Activated gamma-delta T cell treated with anti-CD3 and anti-CD28 coated beads, Interleukin-2, amount 50 U/mL, for 16 hours (primary cell): Measurements from ENCODE around the gene TUB.

Experiments
- DNase-seq: peaks from one replicate; pipeline ENCODE4 v3.0.0-alpha.2; 2020; ENCODE audit warnings: low read depth

TUB gene

DNA sequence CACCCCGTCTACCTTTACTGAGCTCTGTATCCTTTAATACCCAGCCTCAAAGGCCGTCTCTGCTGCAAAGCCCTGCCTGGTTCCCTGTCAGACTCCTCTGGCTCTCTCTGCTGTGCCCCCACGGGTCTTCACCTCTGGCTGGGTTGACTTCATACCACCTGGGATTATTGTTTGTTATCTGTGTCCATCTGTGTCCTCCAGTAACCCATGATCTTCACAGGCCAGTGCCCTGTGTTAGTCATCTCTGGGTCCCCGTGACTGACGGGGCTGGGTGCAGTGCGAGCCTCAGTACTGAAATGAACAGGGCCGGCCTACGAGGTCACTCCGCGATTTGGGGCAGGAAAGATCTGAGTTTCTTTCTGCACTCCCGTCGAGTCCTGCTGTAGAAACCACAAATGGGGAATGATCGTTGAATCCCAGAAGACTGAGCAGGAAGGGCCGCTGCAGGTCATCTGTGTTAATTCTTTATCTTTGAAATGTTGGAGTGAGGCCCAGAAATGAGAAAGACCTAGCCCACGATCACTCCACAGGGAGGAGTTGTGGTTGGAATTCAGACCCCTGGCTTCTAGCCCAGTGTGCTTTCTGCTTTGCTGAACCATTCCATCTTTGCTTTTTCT is 12.3 kb upstream of the TUB start:
- no peak for DNase-seq

DNA sequence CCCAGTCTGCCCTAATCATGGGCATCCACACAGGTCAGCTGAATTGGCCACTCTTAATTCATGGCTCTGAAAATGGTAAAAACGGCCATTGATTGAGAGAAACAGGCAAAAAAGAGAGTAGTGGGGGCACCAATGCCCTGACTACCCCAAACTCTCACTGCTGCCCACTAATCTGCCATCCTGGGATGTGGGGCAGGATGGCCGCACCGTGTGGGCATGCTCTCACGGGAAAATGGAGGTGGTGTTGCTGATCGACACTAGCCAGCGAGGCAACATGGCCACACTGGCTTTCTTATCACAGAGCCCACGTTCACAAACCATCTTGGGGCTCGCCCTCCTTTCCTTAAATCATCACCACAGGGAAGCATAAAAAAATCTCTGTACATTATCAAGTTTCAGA is 11.2 kb upstream of the TUB start:
- no peak for DNase-seq

DNA sequence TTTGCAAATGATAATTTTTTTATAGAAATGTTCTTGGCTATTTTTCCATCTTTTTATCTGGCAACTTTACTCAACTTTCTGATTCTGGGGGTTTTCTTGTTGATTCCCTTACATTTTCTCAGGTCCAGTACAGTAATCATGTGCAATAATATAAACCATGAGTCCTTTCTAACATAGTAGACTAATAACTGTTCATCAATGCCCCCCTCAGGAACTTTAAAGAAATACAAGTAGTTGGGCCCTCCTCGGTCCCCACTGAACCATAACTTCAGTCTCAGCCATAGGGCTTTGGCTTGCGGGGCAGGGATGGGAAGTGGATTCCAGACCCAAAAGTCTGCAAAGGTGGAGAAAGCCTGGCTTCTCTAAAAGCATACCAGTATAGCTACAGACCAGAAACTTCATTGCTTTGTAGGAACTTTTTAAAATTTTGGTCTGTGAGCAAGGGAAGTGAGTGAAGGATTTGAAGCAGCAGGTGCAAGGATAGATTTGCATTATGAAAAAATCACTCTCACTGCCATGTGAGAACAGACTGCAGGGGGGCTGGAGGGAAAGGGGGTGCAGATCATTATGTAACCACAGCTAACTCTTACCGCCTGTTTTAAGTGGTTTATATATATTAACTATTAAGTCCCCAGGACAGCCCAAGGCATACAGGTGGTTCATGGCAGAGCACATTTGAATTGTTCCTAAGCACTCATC is 10.4 kb upstream of the TUB start:
- no peak for DNase-seq

DNA sequence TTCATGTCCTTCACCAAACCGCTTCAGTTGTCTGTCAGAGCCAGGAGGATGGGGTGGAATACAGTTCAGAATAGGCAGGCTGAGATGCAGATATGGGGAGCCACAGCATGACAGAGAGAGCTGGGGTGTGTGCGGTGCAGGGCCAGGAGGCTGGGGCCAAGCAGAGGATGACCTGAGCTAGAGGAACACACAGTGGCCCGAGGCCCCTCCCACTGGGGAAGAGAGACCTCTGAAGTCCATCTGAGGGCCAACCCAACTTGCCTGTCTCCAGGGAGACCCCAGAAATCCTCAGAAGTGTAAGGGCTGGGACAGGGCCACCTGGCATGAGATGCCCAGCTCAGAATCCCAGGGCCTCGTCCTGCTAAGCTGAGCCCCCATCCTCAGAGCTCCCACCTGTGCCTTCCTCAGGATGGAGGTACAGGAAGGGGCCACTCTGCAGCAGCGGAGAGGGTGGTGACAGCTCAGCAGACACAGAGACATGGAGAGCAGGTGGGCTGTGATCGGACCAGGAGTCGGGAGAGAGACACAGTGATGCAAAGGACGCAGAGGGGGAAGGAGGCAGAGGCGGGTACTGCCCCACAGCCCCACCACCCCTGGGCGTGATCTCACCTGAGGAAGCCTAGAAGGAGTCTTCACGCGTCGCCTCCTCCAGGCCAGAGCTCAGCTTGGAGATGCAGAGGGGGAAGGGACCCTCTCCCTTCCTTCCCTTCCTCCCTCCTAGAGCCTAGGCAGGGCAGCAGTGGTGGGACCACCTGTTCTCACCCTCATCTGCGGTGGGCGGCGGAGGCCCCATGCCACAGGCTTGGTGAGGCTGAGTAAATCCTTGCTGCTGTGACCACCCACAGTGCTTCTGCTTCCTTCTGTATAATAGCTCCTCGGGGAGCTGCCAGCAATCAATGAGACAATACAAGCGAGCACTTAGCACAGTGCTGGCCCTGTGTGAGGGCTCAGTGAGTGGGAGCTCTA is 9.1 kb upstream of the TUB start:
- no peak for DNase-seq

DNA sequence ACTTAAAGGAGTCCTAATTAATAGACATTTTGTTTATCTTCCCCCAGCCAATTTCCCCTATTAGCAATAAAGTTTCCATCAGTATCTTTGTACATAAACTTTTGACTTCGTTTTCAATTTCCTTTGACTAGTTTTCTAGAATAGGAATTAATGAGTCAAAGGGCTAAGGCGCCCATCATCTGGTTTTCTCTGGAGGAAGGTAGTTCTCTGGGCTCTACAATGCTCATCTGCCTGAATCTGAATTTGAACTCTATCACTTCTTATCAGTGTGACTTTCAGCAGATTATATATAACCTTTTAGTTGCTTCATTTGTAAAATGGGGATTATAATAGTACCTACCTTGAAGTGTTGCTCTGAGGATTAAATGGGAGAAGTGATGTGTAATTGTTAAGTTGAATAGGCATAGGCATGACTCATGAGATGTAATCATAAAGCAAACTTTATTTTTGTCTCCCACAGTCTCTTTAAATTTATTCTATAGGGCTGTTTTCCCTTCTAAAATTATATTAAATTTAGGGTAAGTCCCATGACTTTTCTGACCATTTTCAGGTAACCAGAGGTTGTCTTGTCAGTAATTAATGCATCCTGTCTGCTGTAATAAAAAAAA is 5.8 kb upstream of the TUB start:
- no peak for DNase-seq

DNA sequence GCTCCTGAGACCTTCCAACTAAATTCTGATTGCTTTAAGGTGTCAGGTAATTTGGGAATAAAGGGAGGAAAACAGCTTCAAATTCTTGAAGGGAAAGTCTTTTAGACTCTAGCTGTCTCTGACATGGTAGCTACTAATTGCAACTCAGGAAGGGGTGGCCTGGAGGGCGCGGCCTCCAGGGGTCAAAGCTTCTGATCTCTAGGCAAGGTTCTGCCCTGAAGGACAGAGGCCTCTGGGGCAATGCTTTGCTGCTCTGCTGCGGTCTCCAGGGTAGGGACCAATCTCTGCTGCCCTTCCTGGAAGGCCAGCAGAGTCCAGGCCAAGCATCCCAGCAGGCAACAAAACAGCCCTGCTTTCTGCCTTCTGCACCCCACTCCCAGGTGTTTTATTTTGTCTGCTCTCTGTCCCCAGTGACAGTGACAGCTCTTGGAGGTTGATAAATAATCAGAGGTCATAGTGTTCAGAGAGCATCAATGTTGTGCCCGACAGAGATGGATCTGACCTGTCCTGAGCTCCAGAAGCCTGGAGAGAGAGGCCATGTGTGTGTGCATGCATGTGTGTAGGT is 1.8 kb upstream of the TUB start:
- no peak for DNase-seq

DNA sequence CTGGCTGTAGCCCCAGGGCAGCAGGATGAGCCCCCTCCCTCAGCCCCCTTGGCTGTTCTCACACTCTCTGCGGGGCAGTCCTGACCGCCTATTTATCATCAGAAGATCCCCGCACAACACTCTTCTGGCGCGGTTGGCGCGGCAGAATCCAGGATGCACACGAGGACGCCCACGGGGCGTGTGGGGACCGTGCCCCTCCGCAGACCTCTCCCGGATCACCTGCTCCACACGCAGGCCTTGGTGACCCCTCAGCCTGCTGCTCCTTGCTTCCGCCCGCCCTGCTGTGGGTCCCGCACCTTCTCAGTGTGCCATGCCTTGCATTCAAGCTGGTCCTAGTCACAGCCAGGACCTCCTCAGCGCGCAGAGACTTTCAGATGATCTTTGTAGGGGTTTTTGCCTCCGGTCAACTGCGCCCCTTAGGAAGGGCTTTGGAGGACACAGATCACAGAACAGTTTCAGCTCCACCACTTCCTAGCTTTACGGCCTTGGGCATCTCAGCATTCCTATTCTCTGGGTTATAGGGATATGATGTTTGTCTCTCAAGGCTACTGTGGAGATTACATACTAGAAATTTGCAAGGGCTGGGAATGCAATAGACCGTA is 841 bp upstream of the TUB start:
- DNase-seq, result no peak

DNA sequence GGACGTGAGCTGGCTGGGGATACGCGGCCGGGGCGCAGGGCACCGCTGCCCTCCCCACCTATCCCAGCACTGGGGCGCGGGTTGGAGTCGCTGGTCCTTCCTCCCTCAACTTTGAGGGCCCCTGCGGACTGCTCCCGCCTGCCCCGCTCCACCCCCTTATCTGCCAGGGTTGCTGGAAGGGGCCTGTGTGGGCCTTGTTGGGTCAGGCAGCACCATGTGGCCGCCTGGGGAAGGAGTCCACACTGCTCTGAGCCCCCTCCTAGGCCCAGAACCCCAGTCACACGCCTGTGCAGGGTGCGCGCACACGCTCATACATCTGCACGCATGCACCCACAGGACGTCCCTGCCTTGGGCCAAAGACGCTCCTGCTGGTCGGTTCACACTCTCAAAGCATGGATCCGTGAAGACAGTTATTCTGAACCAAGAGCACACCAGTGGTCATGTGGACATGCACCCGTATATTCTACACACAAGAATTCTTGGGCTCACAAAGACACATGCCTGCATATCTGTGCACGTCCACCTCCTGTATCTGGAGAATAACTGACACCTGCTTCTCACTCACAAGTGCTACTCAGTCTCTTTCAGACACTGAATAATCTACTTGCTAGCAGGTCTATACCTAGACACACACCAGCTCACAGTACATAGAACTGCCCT is 710 bp downstream of the TUB start:
- no peak for DNase-seq

DNA sequence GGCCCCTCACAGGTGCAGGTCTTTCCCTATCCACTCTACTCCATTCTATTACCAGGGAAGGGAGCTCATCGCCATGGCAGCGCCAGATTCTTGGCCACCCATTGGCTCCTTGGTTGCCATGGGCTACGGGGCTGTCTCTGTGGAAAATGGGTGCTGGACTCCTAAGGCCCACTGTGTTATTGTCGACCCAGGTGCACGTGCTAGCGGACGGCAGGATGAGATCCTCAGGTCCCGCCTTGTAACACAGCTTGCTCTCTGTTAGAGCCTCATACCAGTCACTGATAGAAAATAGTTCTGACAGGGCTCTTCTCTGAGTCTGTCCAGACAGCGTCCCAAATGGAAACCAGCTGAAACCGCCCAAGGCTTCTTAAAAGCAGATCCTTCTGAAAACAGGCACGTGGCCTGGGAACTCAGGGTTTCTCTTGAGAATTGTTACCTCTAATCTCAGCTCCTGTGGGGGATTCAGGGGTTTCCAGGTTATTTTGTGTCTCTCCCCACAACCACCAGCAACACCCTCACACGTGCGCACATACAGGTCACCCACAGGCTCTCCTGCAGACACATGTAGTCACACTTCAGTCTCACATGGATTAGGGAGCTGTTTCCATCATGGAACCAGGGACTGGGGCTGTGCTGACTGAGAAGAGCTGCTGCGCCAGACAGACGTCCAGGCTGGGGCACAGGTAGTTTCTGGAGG is 1.5 kb downstream of the TUB start:
- no peak for DNase-seq

DNA sequence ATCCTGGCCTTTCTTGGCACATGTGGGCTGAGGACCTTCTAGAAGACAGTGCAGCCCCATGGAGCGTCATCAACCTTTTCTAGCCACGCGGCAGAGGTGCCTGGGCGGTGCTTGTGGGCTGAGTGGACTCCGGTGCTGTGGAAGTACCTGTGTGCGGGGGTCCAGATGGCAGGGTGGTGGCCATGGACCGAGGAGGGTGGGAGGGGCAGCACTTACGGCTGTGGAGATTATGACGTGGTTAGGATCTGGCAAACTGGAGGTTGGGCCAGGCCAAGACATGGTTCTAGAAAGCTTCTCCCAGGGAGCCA is 2.0 kb downstream of the TUB start:
- DNase-seq, result no peak

DNA sequence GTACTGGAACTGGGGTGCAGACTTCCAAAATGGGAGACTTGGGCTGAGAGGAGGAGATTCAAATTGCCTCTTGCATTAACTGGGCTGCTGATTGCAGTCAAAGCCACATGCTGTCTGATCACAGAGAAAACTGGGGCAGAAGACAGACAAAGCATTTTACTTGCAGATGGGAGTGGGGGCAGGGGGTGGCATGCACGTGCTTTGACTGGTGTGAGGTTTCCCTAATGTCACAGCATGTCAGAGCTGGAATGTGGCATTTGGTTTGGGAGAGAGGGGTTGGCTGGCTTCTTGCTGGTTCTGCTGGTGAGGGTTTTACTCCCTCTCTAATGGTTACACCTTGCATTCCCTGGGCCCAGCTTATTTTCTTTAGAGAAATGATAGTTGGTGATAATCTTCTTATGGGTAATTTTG is 2.9 kb downstream of the TUB start:
- DNase-seq, result no peak

DNA sequence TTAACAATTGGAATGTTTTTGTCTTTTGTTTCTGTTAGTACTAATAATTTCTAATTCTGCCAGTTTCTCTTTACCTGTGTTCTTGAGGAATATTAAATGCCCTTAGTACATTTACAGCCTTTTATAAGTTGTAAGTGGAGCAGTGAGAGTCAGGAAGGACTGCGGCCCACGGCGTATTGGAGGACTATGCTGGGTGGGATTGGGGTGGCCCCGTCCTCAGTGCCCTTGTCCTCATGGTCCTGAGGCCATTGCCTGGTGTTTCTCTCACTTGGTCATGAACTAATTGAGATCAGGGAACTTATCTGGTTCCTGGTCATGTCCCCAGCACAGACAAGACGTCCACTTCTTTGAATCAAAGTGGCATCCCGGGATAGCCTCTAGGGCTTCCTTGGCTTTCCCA is 3.3 kb downstream of the TUB start:
- no peak for DNase-seq

DNA sequence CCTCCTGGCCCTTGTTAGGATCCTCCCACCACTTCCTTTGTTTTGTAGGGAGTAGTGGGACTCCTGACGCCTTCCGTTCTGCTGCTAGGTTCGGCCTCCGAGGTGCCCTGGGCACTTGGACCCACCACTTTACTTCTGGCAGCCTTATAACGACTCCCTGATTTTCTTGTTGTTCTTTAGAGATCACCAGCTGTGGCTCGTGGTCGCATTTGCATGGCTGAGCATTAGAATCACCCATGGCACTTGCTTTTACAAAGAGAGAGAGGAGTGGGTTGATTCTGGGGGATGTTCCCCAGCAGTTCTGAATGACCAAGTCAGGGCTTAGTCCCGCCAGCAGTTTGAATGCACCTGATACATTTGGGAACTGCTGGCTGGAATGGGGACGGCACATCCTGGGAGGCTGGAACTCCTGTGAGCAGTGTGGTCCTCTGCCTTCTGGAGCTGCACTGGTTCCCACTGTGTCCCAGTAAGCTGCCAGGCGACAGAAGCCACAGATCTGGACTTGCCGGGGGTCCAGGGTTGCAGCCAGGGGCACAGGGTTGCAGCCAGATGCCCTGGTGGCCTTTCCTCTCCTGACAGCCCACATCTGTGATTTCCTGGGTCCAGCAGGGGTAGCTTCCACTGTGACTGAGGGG is 4.1 kb downstream of the TUB start:
- no peak for DNase-seq

DNA sequence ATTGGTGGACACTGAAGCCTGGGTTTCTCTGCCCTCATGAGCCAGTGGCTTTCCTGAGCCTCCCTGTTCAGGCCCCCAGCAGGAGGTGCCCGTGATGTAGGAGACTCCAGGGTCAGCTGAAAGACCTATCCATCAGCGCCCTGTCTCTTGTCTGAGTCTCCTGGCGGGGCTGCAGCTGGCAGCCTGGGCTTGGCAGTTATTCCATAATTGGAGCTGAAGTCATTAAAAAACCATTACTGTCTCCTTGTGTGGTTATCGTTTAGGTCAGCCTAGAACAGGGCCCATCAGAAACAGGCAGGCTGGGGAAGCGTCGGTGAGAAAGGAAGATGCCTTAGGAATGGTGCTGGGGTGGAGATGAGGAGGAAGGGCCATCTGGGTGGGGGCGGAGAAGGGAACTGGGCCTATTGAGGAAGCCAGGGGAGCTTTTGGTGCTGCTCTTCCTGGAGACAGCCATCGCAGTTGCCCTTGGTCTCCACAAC is 5.0 kb downstream of the TUB start:
- no peak for DNase-seq

DNA sequence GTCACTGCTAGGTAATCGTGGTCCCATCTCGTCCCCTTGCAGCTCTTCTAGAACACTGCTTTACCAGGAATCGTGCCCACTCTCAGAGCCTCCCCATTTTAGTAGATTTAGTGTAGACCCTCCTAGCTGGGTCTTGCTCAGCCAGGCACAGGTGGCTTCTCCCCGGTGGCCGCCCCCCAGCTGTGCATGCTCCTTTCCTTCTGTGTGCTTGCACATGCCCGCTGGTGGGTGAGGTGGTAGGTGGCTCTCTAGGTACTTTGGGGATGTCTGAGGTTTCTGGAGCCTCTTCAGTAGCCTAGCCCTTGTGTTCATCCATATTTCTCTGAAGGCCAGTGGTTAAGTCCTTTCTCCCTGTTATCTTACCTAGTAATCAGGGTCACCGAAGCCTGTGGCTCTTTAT is 5.6 kb downstream of the TUB start:
- DNase-seq, result no peak

DNA sequence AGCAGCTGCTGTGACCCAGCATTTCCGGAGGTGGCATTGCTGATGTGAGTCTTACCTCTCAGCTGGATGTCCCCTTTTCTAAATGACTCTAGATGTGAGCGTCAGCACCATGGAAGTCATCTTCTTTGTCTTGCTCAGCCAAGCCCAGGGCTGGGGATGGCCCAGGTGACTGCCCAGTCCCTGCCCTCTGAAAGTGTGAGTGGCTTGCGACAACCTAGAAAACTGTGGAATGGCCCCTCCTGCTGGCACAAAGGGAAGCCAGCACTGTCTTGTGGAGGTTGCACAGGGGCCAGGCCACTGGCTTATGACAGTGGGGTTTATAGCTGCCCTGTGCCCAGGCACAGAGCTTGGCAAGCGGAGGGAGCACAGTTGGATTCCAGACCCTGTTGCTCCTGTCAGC is 6.2 kb downstream of the TUB start:
- no peak for DNase-seq

DNA sequence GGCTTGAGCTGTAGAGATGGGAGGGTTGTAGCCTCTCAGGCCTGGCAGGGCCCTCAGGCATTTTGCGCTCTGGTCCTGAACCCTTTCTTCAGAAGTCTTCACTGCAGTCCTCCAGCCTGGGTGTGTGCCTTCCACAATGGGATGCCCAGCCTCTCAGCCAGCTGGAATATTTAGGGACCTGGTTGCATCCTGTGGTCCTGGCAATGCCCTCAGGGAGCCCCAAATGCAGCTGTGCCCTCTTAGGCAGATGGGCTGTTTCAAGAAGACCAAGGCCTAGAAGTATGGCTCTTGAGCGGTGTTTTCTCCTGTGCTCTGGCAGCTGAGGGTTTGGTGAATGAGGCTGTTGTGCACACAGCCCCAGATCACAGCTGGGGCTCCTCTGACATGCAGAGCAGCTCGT is 6.7 kb downstream of the TUB start:
- no peak for DNase-seq

DNA sequence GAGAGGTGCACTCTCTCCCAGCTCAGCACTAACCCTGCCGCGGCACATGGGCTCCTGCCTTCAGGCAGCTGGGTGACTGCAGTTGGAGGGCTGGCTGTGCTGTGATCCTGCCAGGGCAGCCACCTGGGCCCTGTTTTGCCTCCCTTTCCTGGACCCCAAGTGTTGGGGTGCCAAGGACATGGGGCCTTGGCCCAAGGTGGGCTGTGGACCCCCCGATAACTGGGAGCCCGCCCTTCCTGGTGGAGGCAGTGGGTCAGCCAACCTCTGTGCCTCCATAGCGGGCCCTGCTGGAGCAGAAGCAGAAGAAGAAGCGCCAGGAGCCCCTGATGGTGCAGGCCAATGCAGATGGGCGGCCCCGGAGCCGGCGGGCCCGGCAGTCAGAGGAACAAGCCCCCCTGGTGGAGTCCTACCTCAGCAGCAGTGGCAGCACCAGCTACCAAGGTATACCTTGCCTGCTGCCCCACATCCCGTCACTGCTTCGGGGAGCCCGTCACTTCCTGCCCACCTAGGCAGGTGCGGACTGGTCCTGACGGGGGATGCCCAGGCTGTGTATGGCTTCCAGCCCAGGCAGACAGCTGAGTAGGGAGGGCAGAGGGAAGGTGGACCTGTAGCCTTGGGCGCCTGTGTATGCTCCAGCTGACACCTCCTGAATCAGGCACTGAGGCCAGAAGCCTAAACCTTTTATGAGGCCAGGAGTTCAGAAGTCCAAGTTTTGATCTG is 8.9 kb downstream of the TUB start:
- no peak for DNase-seq

DNA sequence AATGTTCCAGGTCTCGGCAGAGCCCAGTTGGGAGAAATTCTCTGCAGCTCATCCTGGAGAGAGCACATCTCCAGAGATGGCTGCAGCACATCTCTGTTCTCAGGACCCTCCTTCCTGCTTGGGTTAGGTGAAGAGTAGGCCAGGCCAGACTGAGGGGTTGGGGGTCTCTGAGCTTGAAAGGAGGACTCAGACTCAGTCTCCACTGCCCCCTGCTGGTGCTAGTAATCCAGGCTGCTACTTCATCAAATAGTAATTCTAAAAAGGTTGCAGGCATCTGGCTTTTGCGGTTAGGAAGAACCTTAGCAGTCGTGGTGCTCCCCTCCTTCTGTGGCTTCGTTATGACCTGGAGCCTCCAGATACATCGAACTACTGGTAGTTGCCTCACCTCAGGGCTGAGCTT is 9.7 kb downstream of the TUB start:
- no peak for DNase-seq

DNA sequence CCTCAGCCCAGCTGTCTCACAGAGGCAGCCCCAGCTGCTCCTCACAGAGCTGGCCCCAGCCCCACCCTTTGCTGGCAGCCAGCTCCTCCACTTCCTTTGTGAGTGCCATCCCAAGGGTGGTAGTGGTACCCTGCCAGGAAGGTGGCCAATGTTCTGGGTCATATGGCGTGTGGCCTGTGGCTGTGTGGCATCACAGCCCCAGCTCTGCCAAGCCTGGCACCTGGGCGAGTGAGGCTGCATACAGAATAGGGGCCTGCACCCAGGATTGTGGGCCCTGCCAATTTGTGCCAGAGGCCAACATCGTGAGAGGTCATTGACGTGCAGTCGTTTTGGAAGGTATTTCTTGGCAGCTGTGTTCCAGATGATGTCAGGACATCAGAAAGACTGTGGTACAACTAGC is 10.7 kb downstream of the TUB start:
- DNase-seq, result no peak
